Neural progenitor cell (in vitro differentiated cells): ENCODE measurements around the gene KCNAB3. TPM values are rescaled to one million over a fixed set of nuclear protein-coding genes. Genes with fewer than 3 reads are reported as not detected.

Experiments used
- DNase-seq: peaks from one replicate; pipeline ENCODE4 v3.0.0-alpha.2; 2016; ENCODE audit warnings: low spot score
- H2AFZ ChIP-seq: fragments of 200-600 bp; sonication (generic); replicated peaks from 2 replicates; pipeline ENCODE4 v1.6.1; 2016; ENCODE audit warnings: antibody characterized with exemption
- H3F3A ChIP-seq: fragments of 200-600 bp; sonication (generic); 2 replicates; pipeline ENCODE4 v1.6.1; 2016; ENCODE audit warnings: antibody characterized with exemption, low read depth
- H3K27ac ChIP-seq: fragments of 200-600 bp; sonication (generic); 2 replicates; pipeline ENCODE4 v1.5.1; 2016; ENCODE audit warnings: mild to moderate bottlenecking
- H3K27me3 ChIP-seq: fragments of 200-600 bp; sonication (generic); 2 replicates; pipeline ENCODE4 v1.6.1; 2016; ENCODE audit warnings: mild to moderate bottlenecking, moderate library complexity
- H3K36me3 ChIP-seq: fragments of 200-600 bp; sonication (generic); 2 replicates; pipeline ENCODE4 v1.5.1; 2016
- H3K4me1 ChIP-seq: fragments of 200-600 bp; sonication (generic); 2 replicates; pipeline ENCODE4 v1.6.1; 2016; ENCODE audit warnings: mixed run types
- H3K4me2 ChIP-seq: fragments of 200-600 bp; sonication (generic); 2 replicates; pipeline ENCODE4 v1.6.1; 2016
- H3K4me3 ChIP-seq: fragments of 200-600 bp; sonication (generic); 2 replicates; pipeline ENCODE4 v1.5.1; 2016
- H3K79me2 ChIP-seq: fragments of 200-600 bp; sonication (generic); 2 replicates; pipeline ENCODE4 v1.6.1; 2016; ENCODE audit warnings: low read depth
- H3K9ac ChIP-seq: fragments of 200-600 bp; sonication (generic); 2 replicates; pipeline ENCODE4 v1.6.1; 2016
- H3K9me3 ChIP-seq: fragments of 200-600 bp; sonication (generic); 2 replicates; pipeline ENCODE4 v1.5.1; 2016; ENCODE audit warnings: low read depth
- H4K20me1 ChIP-seq: fragments of 200-600 bp; sonication (generic); 2 replicates; pipeline ENCODE4 v1.6.1; 2016; ENCODE audit warnings: low read depth
- H3K27ac Mint-ChIP-seq: 3 replicates; pipeline ENCODE4 v1.8.0; 2021; ENCODE audit warnings: mixed read lengths
- H3K27me3 Mint-ChIP-seq: 2 replicates; pipeline ENCODE4 v1.8.0; 2022; ENCODE audit warnings: low read depth, mild to moderate bottlenecking, inconsistent platforms, moderate library complexity, mixed read lengths; ENCODE audit not compliant: insufficient read depth
- H3K36me3 Mint-ChIP-seq: 3 replicates; pipeline ENCODE4 v1.8.0; 2021; ENCODE audit warnings: mixed read lengths
- H3K4me1 Mint-ChIP-seq: 3 replicates; pipeline ENCODE4 v1.8.0; 2021; ENCODE audit warnings: mixed read lengths
- H3K4me3 Mint-ChIP-seq: 3 replicates; pipeline ENCODE4 v1.8.0; 2021; ENCODE audit warnings: mild to moderate bottlenecking, moderate library complexity, mixed read lengths
- H3K9me3 Mint-ChIP-seq: 3 replicates; pipeline ENCODE4 v1.8.0; 2020; ENCODE audit warnings: mixed read lengths
- EZH2 ChIP-seq: fragments of 200-600 bp; sonication (generic); IDR thresholded peaks from 2 replicates; pipeline ENCODE4 v1.6.1; 2017; ENCODE audit warnings: antibody characterized with exemption, mild to moderate bottlenecking, moderate library complexity
- EZH2phosphoT487 ChIP-seq: fragments of 200-600 bp; sonication (generic); IDR thresholded peaks from 2 replicates; pipeline ENCODE4 v1.6.1; 2017; ENCODE audit warnings: antibody characterized with exemption
- total RNA-seq: library from RNA; depleted of rRNA; stranded (reverse); fragments of >200 nt; gene quantifications from 2 replicates; pipeline ENCODE4 v1.2.3, GENCODE V29; 2015; ENCODE audit warnings: low replicate concordance
- TF ChIP-seq, protein P1 (sequence below): fragments of 200-600 bp; sonication (generic); IDR thresholded peaks from 2 replicates; pipeline ENCODE4 v1.5.1; 2017; ENCODE audit warnings: antibody characterized with exemption, mild to moderate bottlenecking

Gene KCNAB3
- total RNA-seq, 1 donor from 2014 or later = 1.0 TPM

- Mint-ChIP-seq H3K9me3 (peaks cover 24% of the 10 kb centered on the region), H3K27ac (no peak overlapping the region), H3K27me3 (peaks cover 4% of the 10 kb centered on the region), H3K4me1 (no peaks in the 10 kb centered on the region), H3K4me3 (no peak overlapping the region), H3K36me3 (no peaks in the 10 kb centered on the region)
- no peaks in the 10 kb centered on the region for H3K79me2 ChIP-seq
- peaks cover 6% of the 10 kb centered on the region for H3K27me3 ChIP-seq
- H3F3A ChIP-seq = no peaks in the 10 kb centered on the region
- DNase-seq = no peak
- H3K4me1 ChIP-seq = no peaks in the 10 kb centered on the region
- H3K36me3 ChIP-seq = no peaks in the 10 kb centered on the region
- no peaks in the 10 kb centered on the region for H3K9me3 ChIP-seq
- no peak overlapping the region for H2AFZ ChIP-seq
- no peaks in the 10 kb centered on the region for H4K20me1 ChIP-seq
- TF ChIP-seq EZH2phosphoT487 = no peak
- TF ChIP-seq, protein P1, sequence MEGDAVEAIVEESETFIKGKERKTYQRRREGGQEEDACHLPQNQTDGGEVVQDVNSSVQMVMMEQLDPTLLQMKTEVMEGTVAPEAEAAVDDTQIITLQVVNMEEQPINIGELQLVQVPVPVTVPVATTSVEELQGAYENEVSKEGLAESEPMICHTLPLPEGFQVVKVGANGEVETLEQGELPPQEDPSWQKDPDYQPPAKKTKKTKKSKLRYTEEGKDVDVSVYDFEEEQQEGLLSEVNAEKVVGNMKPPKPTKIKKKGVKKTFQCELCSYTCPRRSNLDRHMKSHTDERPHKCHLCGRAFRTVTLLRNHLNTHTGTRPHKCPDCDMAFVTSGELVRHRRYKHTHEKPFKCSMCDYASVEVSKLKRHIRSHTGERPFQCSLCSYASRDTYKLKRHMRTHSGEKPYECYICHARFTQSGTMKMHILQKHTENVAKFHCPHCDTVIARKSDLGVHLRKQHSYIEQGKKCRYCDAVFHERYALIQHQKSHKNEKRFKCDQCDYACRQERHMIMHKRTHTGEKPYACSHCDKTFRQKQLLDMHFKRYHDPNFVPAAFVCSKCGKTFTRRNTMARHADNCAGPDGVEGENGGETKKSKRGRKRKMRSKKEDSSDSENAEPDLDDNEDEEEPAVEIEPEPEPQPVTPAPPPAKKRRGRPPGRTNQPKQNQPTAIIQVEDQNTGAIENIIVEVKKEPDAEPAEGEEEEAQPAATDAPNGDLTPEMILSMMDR = no peak
- no peak for TF ChIP-seq EZH2
- H3K4me2 ChIP-seq = no peak overlapping the region
- H3K4me3 ChIP-seq = no peak overlapping the region
- H3K27ac ChIP-seq = no peak overlapping the region
- H3K9ac ChIP-seq = no peak overlapping the region
These were observed 45.0 kb upstream of the KCNAB3 start for GRCh38 chr17:7974638-7975131.

- Histone ChIP-seq H3K79me2 (no peaks in the 10 kb centered on the region), H3K27me3 (peaks cover 6% of the 10 kb centered on the region), H4K20me1 (no peaks in the 10 kb centered on the region), H3K9ac (no peak overlapping the region), H3K4me3 (no peak overlapping the region), H3K4me1 (no peaks in the 10 kb centered on the region), H3K36me3 (no peaks in the 10 kb centered on the region), H3K9me3 (no peaks in the 10 kb centered on the region), H2AFZ (no peak overlapping the region), H3F3A (no peaks in the 10 kb centered on the region), H3K4me2 (no peak overlapping the region), H3K27ac (no peak overlapping the region)
- Mint-ChIP-seq H3K27ac (no peak overlapping the region), H3K36me3 (no peaks in the 10 kb centered on the region), H3K9me3 (peaks cover 28% of the 10 kb centered on the region), H3K4me1 (no peaks in the 10 kb centered on the region), H3K4me3 (no peak overlapping the region), H3K27me3 (no peaks in the 10 kb centered on the region)
- no peak for DNase-seq
- TF ChIP-seq EZH2phosphoT487 (no peak), EZH2 (no peak)
- TF ChIP-seq, protein P1 = no peak
These were observed 42.6 kb upstream of the KCNAB3 start for GRCh38 chr17:7972131-7972785.

GRCh38 chr17:7971651-7972050 lies 42.0 kb upstream of the KCNAB3 start:
- no peak overlapping the region for H3K27ac Mint-ChIP-seq
- H3K4me1 Mint-ChIP-seq = no peaks in the 10 kb centered on the region
- Histone ChIP-seq H3K4me2 (no peak overlapping the region), H3F3A (no peaks in the 10 kb centered on the region), H3K27me3 (peaks cover 6% of the 10 kb centered on the region), H3K4me1 (no peaks in the 10 kb centered on the region), H3K79me2 (no peaks in the 10 kb centered on the region), H3K4me3 (no peak overlapping the region), H3K36me3 (no peaks in the 10 kb centered on the region), H3K27ac (no peak overlapping the region), H3K9me3 (no peaks in the 10 kb centered on the region), H2AFZ (no peak overlapping the region), H4K20me1 (no peaks in the 10 kb centered on the region), H3K9ac (no peak overlapping the region)
- H3K4me3 Mint-ChIP-seq = no peak overlapping the region
- DNase-seq = no peak
- TF ChIP-seq EZH2 (no peak), EZH2phosphoT487 (no peak)
- TF ChIP-seq, protein P1 = no peak
- no peaks in the 10 kb centered on the region for H3K27me3 Mint-ChIP-seq
- no peaks in the 10 kb centered on the region for H3K36me3 Mint-ChIP-seq
- peaks cover 24% of the 10 kb centered on the region for H3K9me3 Mint-ChIP-seq
